OCI-LY1 (cell line): Measurements from ENCODE around the gene FAM149A.

Experiments
- CTCF ChIP-seq: fragments of 200-600 bp; sonication (generic), shearing (Covaris generic); IDR thresholded peaks from 2 replicates; pipeline ENCODE4 v1.5.1; 2017; ENCODE audit warnings: mild to moderate bottlenecking, antibody characterized with exemption, low read length, moderate library complexity, mixed read lengths
- EZH2 ChIP-seq: fragments of 200-600 bp; sonication (generic), shearing (Covaris generic); IDR thresholded peaks from 2 replicates; pipeline ENCODE4 v1.8.0; 2017; ENCODE audit warnings: borderline replicate concordance, mixed run types, mild to moderate bottlenecking, antibody characterized with exemption, low read length, moderate library complexity, mixed read lengths

- TF ChIP-seq CTCF (no peak), EZH2 (no peak)
These were observed 32.0 kb upstream of the FAM149A start for GRCh38 chr4:186072516-186072915.
